ENCODE measurements around the gene CNTN5. TPM values are rescaled to one million over a fixed set of nuclear protein-coding genes. Genes with fewer than 3 reads are reported as not detected.

CNTN5 gene
- total and polyA plus RNA-seq, 10 of the 15 experiments (the other 5 are each of a cell fraction or from before 2014, with no cell fraction given) = 0.01 TPM; not detected in 9

DNA sequence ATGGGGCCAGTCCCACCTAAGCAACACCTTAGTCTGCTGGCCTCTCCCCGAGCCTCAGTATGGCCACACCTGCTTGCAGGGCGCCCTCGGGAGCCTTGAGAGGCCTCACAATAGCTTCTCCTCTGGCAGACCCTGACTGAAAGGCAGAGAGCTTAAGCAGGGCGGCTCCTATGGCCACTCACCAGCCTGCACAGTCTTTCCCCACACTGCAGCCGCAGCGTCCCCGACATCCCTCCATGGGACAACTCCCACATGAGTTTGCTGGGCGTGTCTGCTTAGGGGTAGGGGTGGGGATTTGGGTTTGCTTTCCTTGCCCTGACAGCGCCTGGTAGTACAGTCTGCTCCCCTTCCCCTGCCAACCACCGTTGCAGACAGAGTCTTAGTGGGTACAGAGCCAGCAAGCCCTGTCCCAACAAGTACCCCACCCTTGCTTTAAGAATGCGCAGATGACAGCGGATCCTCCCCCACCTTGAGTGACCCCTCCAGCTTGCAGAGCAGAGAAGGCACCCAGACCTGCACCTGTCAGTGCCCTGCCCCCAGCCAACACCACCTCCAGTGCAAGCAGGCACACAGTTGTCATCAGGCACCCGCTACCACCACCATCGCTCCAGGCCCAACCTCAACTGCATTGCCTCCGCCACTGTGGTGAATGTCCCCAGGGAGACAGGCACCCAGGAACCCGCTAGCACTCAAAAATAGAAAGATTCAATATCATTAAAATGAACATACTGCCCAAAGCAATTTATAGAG lies 1252.5 kb downstream of the CNTN5 start:
- H3K4me1 ChIP-seq (ENCODE audit: control insufficient read depth, insufficient read depth, low read length) = no peaks in the 10 kb centered on the region
- in situ Hi-C loops (cut with MboI) (no loop called here), intact Hi-C loops (cut with micrococcal nuclease; ENCODE audit: unreplicated experiment) (no loop called here)
- H3K9me3 ChIP-seq (replicated peaks; ENCODE audit: control insufficient read depth, insufficient read depth, low read length) = no peaks in the 10 kb centered on the region
- no peaks in the 10 kb centered on the region for H3K79me2 ChIP-seq (ENCODE audit: control insufficient read depth, insufficient read depth, low read length)
- ATAC-seq = no peak
- H3K9ac ChIP-seq (ENCODE audit: control insufficient read depth, insufficient read depth, low read length) = no peak overlapping the region
- WGBS (ENCODE audit: insufficient coverage, insufficient replicate concordance, low lambda C conversion rate, missing lambda C conversion rate) = 26% methylated on average over 16 of the region's 16 CpGs
- no peak overlapping the region for H3K4me2 ChIP-seq (ENCODE audit: control insufficient read depth, insufficient read depth)
- H3K4me3 ChIP-seq = no peak overlapping the region
- BruUV-seq (replicated peaks) = no TSS peak
- H3K27ac ChIP-seq (ENCODE audit: control insufficient read depth, insufficient read depth) = no peak overlapping the region
- FAIRE-seq = no peak
- no peaks in the 10 kb centered on the region for H3K27me3 ChIP-seq (replicated peaks in 1 of 2; ENCODE audit: control insufficient read depth in 2 of 2, insufficient read depth in 2 of 2, low read length in 1 of 2)
- ChIA-PET SMC1A (ENCODE audit: uncharacterized antibody, unreplicated experiment) (no interaction called here), RAD21 (ENCODE audit: unreplicated experiment) (no interaction called here), CTCF (no interaction called here), POLR2A (no interaction called here)
- no peaks in the 10 kb centered on the region for H3K36me3 ChIP-seq (ENCODE audit: control insufficient read depth in 2 of 2, insufficient read depth in 2 of 2, low read length in 1 of 2)
- no peaks in the 10 kb centered on the region for H4K20me1 ChIP-seq (ENCODE audit: control insufficient read depth, insufficient read depth)
- no peak for DNase-seq (ENCODE audit: low read depth, low spot score)
- no peak overlapping the region for H2AFZ ChIP-seq (ENCODE audit: control insufficient read depth, low read depth, low read length)
- TF ChIP-seq, protein P1, sequence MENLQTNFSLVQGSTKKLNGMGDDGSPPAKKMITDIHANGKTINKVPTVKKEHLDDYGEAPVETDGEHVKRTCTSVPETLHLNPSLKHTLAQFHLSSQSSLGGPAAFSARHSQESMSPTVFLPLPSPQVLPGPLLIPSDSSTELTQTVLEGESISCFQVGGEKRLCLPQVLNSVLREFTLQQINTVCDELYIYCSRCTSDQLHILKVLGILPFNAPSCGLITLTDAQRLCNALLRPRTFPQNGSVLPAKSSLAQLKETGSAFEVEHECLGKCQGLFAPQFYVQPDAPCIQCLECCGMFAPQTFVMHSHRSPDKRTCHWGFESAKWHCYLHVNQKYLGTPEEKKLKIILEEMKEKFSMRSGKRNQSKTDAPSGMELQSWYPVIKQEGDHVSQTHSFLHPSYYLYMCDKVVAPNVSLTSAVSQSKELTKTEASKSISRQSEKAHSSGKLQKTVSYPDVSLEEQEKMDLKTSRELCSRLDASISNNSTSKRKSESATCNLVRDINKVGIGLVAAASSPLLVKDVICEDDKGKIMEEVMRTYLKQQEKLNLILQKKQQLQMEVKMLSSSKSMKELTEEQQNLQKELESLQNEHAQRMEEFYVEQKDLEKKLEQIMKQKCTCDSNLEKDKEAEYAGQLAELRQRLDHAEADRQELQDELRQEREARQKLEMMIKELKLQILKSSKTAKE (IDR thresholded peaks at IDR 0.05; ENCODE audit: low read depth, poor library complexity, severe bottlenecking) = no peak
- no peak for TF ChIP-seq GATAD2B (conservative IDR thresholded peaks at IDR 0.05; ENCODE audit: low read depth)
- no peak for TF ChIP-seq DPF2 (IDR thresholded peaks at IDR 0.05)
- TF ChIP-seq SPI1 (IDR thresholded peaks at IDR 0.05; ENCODE audit: borderline replicate concordance, insufficient read depth, low read depth, low read length) = no peak
- TF ChIP-seq RELA (IDR thresholded peaks at IDR 0.05; ENCODE audit: borderline replicate concordance, partially characterized antibody) = no peak
- TF ChIP-seq, protein P2, sequence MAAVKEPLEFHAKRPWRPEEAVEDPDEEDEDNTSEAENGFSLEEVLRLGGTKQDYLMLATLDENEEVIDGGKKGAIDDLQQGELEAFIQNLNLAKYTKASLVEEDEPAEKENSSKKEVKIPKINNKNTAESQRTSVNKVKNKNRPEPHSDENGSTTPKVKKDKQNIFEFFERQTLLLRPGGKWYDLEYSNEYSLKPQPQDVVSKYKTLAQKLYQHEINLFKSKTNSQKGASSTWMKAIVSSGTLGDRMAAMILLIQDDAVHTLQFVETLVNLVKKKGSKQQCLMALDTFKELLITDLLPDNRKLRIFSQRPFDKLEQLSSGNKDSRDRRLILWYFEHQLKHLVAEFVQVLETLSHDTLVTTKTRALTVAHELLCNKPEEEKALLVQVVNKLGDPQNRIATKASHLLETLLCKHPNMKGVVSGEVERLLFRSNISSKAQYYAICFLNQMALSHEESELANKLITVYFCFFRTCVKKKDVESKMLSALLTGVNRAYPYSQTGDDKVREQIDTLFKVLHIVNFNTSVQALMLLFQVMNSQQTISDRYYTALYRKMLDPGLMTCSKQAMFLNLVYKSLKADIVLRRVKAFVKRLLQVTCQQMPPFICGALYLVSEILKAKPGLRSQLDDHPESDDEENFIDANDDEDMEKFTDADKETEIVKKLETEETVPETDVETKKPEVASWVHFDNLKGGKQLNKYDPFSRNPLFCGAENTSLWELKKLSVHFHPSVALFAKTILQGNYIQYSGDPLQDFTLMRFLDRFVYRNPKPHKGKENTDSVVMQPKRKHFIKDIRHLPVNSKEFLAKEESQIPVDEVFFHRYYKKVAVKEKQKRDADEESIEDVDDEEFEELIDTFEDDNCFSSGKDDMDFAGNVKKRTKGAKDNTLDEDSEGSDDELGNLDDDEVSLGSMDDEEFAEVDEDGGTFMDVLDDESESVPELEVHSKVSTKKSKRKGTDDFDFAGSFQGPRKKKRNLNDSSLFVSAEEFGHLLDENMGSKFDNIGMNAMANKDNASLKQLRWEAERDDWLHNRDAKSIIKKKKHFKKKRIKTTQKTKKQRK (IDR thresholded peaks at IDR 0.05; ENCODE audit: low read depth, low read length) = no peak
- no peak for TF ChIP-seq PBX3 (IDR thresholded peaks at IDR 0.05; ENCODE audit: insufficient replicate concordance, low read depth, low read length)
- TF ChIP-seq, protein P3, sequence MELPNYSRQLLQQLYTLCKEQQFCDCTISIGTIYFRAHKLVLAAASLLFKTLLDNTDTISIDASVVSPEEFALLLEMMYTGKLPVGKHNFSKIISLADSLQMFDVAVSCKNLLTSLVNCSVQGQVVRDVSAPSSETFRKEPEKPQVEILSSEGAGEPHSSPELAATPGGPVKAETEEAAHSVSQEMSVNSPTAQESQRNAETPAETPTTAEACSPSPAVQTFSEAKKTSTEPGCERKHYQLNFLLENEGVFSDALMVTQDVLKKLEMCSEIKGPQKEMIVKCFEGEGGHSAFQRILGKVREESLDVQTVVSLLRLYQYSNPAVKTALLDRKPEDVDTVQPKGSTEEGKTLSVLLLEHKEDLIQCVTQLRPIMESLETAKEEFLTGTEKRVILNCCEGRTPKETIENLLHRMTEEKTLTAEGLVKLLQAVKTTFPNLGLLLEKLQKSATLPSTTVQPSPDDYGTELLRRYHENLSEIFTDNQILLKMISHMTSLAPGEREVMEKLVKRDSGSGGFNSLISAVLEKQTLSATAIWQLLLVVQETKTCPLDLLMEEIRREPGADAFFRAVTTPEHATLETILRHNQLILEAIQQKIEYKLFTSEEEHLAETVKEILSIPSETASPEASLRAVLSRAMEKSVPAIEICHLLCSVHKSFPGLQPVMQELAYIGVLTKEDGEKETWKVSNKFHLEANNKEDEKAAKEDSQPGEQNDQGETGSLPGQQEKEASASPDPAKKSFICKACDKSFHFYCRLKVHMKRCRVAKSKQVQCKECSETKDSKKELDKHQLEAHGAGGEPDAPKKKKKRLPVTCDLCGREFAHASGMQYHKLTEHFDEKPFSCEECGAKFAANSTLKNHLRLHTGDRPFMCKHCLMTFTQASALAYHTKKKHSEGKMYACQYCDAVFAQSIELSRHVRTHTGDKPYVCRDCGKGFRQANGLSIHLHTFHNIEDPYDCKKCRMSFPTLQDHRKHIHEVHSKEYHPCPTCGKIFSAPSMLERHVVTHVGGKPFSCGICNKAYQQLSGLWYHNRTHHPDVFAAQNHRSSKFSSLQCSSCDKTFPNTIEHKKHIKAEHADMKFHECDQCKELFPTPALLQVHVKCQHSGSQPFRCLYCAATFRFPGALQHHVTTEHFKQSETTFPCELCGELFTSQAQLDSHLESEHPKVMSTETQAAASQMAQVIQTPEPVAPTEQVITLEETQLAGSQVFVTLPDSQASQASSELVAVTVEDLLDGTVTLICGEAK (IDR thresholded peaks at IDR 0.05; ENCODE audit: borderline replicate concordance) = no peak
- TF ChIP-seq FOXK2 (IDR thresholded peaks at IDR 0.05) = no peak
- TF ChIP-seq ASH2L (IDR thresholded peaks at IDR 0.05; ENCODE audit: borderline replicate concordance, low read depth) = no peak
- TF ChIP-seq FOS (IDR thresholded peaks at IDR 0.05; ENCODE audit: borderline replicate concordance, extremely low read depth, insufficient read length) = no peak
- no peak for TF ChIP-seq NFYB (IDR thresholded peaks at IDR 0.05; ENCODE audit: insufficient read depth, low read depth, low read length)
